Measurements from ENCODE around the gene EXOC2.

The EXOC2 gene

DNA sequence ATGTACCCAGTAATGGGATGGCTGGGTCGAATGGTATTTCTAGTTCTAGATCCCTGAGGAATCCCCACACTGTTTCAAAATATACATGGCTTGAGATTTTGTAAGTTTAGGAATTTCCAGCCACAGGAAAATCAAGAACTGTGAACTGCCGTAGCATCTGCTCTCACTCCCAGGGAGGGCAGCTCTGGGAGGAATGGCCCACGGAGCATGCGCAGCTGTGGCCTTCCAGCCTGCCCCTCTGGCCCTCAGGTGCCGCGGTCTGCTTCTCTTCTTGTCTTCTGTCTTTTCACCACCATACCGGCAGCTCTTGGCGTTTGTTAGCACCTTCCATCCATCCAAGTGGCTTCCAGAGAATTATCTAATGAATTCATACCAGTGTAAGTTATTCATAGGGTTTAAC, 19.9 kb upstream of the EXOC2 start:
- no peak for TF ChIP-seq MYC (IDR thresholded peaks at IDR 0.05; ENCODE audit: low read depth, low read length)
- no peak for TF ChIP-seq CTCF (IDR thresholded peaks at IDR 0.05; ENCODE audit: low read depth, low read length)
- TF ChIP-seq, protein P1, sequence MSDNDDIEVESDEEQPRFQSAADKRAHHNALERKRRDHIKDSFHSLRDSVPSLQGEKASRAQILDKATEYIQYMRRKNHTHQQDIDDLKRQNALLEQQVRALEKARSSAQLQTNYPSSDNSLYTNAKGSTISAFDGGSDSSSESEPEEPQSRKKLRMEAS (IDR thresholded peaks at IDR 0.05; ENCODE audit: low read depth, low read length): no peak
- TF ChIP-seq POLR2A (IDR thresholded peaks at IDR 0.05; ENCODE audit: extremely low read depth, insufficient read length): no peak
- no peak overlapping the region for H3K4me3 ChIP-seq (ENCODE audit: low read depth, low read length)
- DNase-seq (ENCODE audit: low read depth): no peak

DNA sequence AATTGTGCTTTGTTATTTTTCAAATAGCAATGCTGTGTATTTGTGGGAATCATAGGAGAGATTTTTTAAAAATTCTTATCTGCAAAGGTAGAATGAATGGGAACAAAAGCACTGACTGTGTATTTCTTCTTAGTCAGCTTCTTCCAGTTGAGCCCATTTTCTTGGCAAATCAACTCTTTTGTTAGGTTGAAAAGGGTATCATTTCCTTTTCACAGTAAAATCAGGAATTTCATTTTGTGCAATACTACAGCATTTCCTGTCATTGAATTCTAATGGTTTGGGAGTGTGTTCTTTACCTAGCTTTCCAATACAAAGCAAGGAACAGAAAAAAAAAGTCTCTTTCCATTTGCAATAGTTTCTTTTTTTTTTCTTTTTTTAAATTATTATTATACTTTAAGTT, 19.0 kb upstream of the EXOC2 start:
- no peak for TF ChIP-seq POLR2A (IDR thresholded peaks at IDR 0.05; ENCODE audit: extremely low read depth, insufficient read length)
- TF ChIP-seq, protein P1 (IDR thresholded peaks at IDR 0.05; ENCODE audit: low read depth, low read length): no peak
- no peak for TF ChIP-seq MYC (IDR thresholded peaks at IDR 0.05; ENCODE audit: low read depth, low read length)
- TF ChIP-seq CTCF (IDR thresholded peaks at IDR 0.05; ENCODE audit: low read depth, low read length): no peak
- H3K4me3 ChIP-seq (ENCODE audit: low read depth, low read length): no peak overlapping the region
- no peak for DNase-seq (ENCODE audit: low read depth)

- DNase-seq (ENCODE audit: low read depth): peak; percentile 76
- peak overlapping the region; percentile 64 for H3K4me3 ChIP-seq (ENCODE audit: low read depth, low read length)
- TF ChIP-seq POLR2A (IDR thresholded peaks at IDR 0.05; ENCODE audit: extremely low read depth, insufficient read length) (no peak), MYC (IDR thresholded peaks at IDR 0.05; ENCODE audit: low read depth, low read length) (0 out of 2 replicates have a peak, but pooled peaks have one; percentile 24)
Observed at GRCh38 chr6:710601-711571, 17.9 kb upstream of the EXOC2 start.

- no peak for TF ChIP-seq POLR2A (IDR thresholded peaks at IDR 0.05; ENCODE audit: extremely low read depth, insufficient read length)
- TF ChIP-seq, protein P1 (IDR thresholded peaks at IDR 0.05; ENCODE audit: low read depth, low read length): no peak
- TF ChIP-seq MYC (IDR thresholded peaks at IDR 0.05; ENCODE audit: low read depth, low read length): no peak
- TF ChIP-seq CTCF (IDR thresholded peaks at IDR 0.05; ENCODE audit: low read depth, low read length): no peak
- DNase-seq (ENCODE audit: low read depth): no peak
- no peak overlapping the region for H3K4me3 ChIP-seq (ENCODE audit: low read depth, low read length)
Observed at GRCh38 chr6:709471-710056, 16.6 kb upstream of the EXOC2 start.

DNA sequence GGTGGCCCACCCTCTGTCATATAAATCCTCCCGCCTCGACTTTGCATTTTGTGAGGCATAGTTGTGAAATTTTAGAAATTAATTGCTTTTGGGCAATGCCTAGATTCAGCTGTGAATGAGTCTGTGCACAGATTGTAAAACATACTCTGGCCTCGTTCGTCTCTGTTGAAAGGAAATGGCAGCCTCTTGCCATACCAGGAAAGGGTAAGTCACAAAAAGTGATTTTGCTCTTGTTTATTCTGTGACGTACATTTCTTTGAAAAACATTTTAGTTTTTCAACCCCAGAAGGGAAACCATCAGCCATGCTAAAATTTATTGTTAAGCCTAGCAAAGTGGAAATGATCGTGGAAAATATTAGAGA, 15.3 kb upstream of the EXOC2 start:
- no peak for DNase-seq (ENCODE audit: low read depth)
- TF ChIP-seq MYC (IDR thresholded peaks at IDR 0.05; ENCODE audit: low read depth, low read length): no peak
- TF ChIP-seq CTCF (IDR thresholded peaks at IDR 0.05; ENCODE audit: low read depth, low read length): no peak
- no peak for TF ChIP-seq POLR2A (IDR thresholded peaks at IDR 0.05; ENCODE audit: extremely low read depth, insufficient read length)
- TF ChIP-seq, protein P1 (IDR thresholded peaks at IDR 0.05; ENCODE audit: low read depth, low read length): no peak
- no peak overlapping the region for H3K4me3 ChIP-seq (ENCODE audit: low read depth, low read length)

DNA sequence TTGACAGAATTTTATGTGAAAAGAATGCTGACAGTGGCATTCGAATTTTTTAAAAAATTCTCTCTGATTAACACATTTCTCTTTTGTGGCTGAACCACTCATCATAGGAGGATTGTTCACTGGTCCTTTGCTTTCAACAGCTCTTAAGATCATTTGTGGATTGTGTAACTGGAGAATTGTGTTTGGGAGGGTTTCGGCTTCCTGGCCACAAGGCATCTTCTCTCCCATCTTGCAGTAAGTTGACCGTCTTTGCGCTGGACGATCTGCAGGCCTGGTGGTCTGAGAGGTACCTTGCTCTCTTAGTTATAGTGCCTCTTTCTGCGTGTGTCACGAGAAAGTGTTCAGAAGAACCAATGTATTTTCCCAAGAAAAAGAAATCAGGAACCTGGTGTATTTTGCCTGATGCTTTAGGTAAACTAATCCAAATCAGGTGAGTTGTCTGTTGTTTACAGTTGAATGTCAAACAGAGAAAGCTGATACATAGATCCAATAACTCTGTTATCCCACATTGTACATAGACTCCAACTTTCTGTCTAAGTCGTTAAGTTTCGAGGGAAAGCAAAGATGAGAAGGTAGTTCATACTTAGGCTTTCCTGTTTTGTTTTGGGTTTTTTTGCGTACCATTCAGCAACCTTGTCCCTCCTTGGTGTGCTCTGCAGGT, 14.8 kb upstream of the EXOC2 start:
- DNase-seq (ENCODE audit: low read depth): no peak
- TF ChIP-seq CTCF (IDR thresholded peaks at IDR 0.05; ENCODE audit: low read depth, low read length) (no peak), MYC (IDR thresholded peaks at IDR 0.05; ENCODE audit: low read depth, low read length) (no peak), POLR2A (IDR thresholded peaks at IDR 0.05; ENCODE audit: extremely low read depth, insufficient read length) (no peak)
- TF ChIP-seq, protein P1 (IDR thresholded peaks at IDR 0.05; ENCODE audit: low read depth, low read length): no peak
- H3K4me3 ChIP-seq (ENCODE audit: low read depth, low read length): no peak overlapping the region
